GM13976 (cell line): ENCODE results near the gene GNAQ.

ENCODE experiments used
- DNase-seq: peaks from one replicate; pipeline ENCODE4 v3.0.0; 2012; ENCODE audit warnings: low spot score
- in situ Hi-C: fragments of 300-500 bp; cut with MboI; formaldehyde crosslinking; loops from one replicate; pipeline ENCODE4 v1.12.0; 2022; ENCODE audit warnings: low sequenced_read_pairs, mixed read lengths, inconsistent platforms; ENCODE audit not compliant: unreplicated experiment
- TF ChIP-seq, protein P1 (sequence below): IDR thresholded peaks from 2 replicates; pipeline ENCODE4 v1.5.1; 2012; ENCODE audit warnings: borderline replicate concordance, mild to moderate bottlenecking; ENCODE audit not compliant: insufficient read depth; ENCODE audit errors: extremely low read depth, missing control alignments, control extremely low read depth

GNAQ gene

GRCh38 chr9:77793849-77794248 lies 237.8 kb downstream of the GNAQ start:
- in situ Hi-C loops = no loop called here
- TF ChIP-seq, protein P1, sequence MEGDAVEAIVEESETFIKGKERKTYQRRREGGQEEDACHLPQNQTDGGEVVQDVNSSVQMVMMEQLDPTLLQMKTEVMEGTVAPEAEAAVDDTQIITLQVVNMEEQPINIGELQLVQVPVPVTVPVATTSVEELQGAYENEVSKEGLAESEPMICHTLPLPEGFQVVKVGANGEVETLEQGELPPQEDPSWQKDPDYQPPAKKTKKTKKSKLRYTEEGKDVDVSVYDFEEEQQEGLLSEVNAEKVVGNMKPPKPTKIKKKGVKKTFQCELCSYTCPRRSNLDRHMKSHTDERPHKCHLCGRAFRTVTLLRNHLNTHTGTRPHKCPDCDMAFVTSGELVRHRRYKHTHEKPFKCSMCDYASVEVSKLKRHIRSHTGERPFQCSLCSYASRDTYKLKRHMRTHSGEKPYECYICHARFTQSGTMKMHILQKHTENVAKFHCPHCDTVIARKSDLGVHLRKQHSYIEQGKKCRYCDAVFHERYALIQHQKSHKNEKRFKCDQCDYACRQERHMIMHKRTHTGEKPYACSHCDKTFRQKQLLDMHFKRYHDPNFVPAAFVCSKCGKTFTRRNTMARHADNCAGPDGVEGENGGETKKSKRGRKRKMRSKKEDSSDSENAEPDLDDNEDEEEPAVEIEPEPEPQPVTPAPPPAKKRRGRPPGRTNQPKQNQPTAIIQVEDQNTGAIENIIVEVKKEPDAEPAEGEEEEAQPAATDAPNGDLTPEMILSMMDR = no peak
- no peak for DNase-seq

DNA sequence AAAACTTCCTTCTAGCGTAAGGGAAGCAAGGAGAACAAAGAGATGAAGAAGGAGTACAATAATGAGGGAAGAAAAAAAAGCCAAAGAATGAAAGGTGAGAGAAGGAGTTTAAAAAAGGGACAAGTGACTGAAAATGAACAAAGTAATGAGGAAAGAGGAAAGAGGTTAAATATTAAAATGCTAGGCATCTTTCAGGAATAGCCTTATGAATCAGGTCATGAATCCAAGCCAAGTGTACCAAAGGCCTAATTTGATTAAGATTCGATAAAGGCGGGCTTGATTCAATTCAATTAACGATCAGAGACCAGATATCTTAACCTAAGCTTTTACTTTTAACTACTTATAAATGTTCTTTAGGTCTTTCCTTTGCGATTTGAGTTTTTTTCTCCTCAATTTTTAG lies 241.7 kb downstream of the GNAQ start:
- in situ Hi-C loops = no loop called here

GRCh38 chr9:77785341-77785740 lies 246.3 kb downstream of the GNAQ start:
- DNase-seq = no peak
- TF ChIP-seq, protein P1 = no peak
- in situ Hi-C loops = no loop called here

More for the DNA sequence above, 241.7 kb downstream of the GNAQ start:
- TF ChIP-seq, protein P1 = no peak
- no peak for DNase-seq

- in situ Hi-C loops = no loop called here
- TF ChIP-seq, protein P1 = no peak
Measured at GRCh38 chr9:77783518-77783917, 248.1 kb downstream of the GNAQ start.

GRCh38 chr9:77779010-77779409 lies 252.6 kb downstream of the GNAQ start:
- DNase-seq = no peak
- in situ Hi-C loops = no loop called here
- TF ChIP-seq, protein P1 = no peak

More at GRCh38 chr9:77783518-77783917, 248.1 kb downstream of the GNAQ start:
- DNase-seq = no peak

DNA sequence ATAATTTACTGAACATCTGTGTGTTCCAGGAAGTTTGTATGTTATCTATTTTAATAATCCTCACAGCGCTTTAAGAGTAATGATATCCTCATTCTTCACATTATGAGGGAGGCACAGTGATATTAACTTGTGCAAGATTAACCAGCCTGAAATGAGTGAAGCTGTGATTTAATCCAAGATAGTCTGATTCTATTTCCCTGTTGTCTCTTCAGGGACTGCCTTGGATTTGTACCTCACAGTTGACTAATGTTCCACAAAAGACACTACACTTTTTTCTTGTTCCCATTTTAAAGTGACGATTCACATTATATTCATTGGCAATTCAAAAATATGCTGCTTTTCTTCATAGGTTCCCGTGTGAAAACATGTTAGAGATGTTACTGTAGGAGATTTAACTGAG lies 258.2 kb downstream of the GNAQ start:
- DNase-seq = no peak
- in situ Hi-C loops = loop anchor here (25.0 kb wide), 1 partner anchor 611 kb away; no protein-coding TSS in a partner anchor
- TF ChIP-seq, protein P1 = no peak
